Measurements from ENCODE around the gene ITGB2. TPM values are rescaled to one million over a fixed set of nuclear protein-coding genes. Genes with fewer than 3 reads are reported as not detected.
A peak's percentile ranks its signal among the peaks of the same experiment; 100 is the strongest.

The ITGB2 gene
- total RNA-seq, 1 donor from 2014 or later = 468 TPM

- DNase-seq (peak; percentile 90), ATAC-seq (peak; percentile 87 to 89)
- Histone ChIP-seq H3K4me1 (peaks cover 12% of the 10 kb centered on the region), H3K36me3 (peaks cover 28% of the 10 kb centered on the region), H3K4me3 (no peak overlapping the region), H3K9me3 (no peaks in the 10 kb centered on the region), H3K27me3 (ENCODE audit: low read depth) (no peaks in the 10 kb centered on the region), H3K27ac (no peak overlapping the region)
- TF ChIP-seq CTCF (IDR thresholded peaks at IDR 0.05) = peak; percentile 95
- intact Hi-C loops (cut with DNase I) = loop anchor here (10.0 kb wide), 1 partner anchor 185 kb away; no protein-coding TSS in a partner anchor
These were observed 29.1 kb upstream of the ITGB2 start for GRCh38 chr21:44949779-44950198.

DNA sequence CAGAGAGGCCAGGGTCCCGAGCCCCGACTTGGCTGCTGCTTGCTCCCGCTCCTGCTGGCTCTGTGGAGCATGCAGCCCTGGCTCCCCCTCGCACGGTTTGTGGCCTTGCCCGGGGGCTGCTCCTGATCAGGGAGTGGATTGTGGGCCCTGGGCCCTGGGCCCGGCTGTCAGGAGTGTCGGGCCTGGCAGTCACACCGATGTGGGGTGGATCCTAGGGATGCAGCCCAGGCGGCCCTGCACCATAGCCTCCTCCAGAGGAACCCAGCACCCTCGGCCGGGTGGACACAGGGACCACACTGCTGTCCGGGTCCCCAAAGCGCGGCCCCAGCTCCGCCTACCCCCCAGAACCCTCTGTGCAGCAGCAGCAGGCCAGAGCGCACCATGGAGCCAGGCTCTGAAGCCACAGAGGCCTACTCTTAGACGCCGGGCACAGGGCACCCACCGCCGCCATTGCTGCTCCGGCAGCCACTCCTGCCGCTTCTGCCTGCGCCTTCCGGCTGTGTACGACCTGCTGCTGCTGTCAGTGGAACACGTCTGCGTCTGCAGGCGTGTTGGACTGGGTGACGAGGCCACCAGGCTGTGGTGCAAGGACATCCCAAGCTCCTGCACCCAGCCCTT, 28.6 kb upstream of the ITGB2 start:
- ATAC-seq (peak in 1 of 2 donors; percentile 5), DNase-seq (peak; percentile 47)
- TF ChIP-seq CTCF (IDR thresholded peaks at IDR 0.05) = no peak
- H3K27me3 ChIP-seq (ENCODE audit: low read depth) = no peaks in the 10 kb centered on the region
- H3K4me1 ChIP-seq = peaks cover 12% of the 10 kb centered on the region
- H3K9me3 ChIP-seq = no peaks in the 10 kb centered on the region
- no peak overlapping the region for H3K27ac ChIP-seq
- intact Hi-C loops (cut with DNase I) = loop anchor here (10.0 kb wide), 1 partner anchor 186 kb away; no protein-coding TSS in a partner anchor
- H3K36me3 ChIP-seq = peaks cover 33% of the 10 kb centered on the region
- no peak overlapping the region for H3K4me3 ChIP-seq

GRCh38 chr21:44948426-44949120, 27.9 kb upstream of the ITGB2 start:
- intact Hi-C loops (cut with DNase I) = loop anchor here (10.0 kb wide), 1 partner anchor 186 kb away; no protein-coding TSS in a partner anchor
- peaks cover 40% of the 10 kb centered on the region for H3K36me3 ChIP-seq
- H3K9me3 ChIP-seq = no peaks in the 10 kb centered on the region
- H3K27ac ChIP-seq = no peak overlapping the region
- no peak for TF ChIP-seq CTCF (IDR thresholded peaks at IDR 0.05)
- peaks cover 12% of the 10 kb centered on the region for H3K4me1 ChIP-seq
- ATAC-seq (no peak), DNase-seq (peak; percentile 47)
- no peak overlapping the region for H3K4me3 ChIP-seq
- H3K27me3 ChIP-seq (ENCODE audit: low read depth) = no peaks in the 10 kb centered on the region

DNA sequence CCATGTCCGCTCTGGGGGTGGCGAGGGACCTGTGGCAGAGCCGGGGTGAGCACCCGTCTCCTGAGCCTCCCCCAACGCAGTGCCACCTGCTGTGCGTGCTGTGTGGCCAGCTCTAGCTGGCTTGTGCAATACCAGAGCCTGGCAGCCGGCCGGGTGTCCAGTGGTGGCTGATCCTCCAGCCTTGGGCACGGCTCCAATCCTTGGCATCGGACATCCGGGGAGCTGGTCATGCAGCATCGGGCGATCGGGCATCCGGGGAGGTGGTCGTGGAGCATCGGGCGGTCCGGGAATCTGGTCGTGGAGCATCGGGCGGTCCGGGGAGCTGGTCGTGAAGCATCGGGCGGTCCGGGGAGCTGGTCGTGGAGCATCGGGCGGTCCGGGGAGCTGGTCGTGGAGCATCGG, 27.2 kb upstream of the ITGB2 start:
- no peak for ATAC-seq
- intact Hi-C loops (cut with DNase I) = loop anchor here (10.0 kb wide), 1 partner anchor 187 kb away; no protein-coding TSS in a partner anchor
- H3K27me3 ChIP-seq (ENCODE audit: low read depth) = no peaks in the 10 kb centered on the region
- no peak overlapping the region for H3K27ac ChIP-seq
- peaks cover 42% of the 10 kb centered on the region for H3K36me3 ChIP-seq
- H3K4me1 ChIP-seq = peaks cover 12% of the 10 kb centered on the region
- H3K9me3 ChIP-seq = no peaks in the 10 kb centered on the region
- DNase-seq = peak; percentile 48
- no peak overlapping the region for H3K4me3 ChIP-seq
- no peak for TF ChIP-seq CTCF (IDR thresholded peaks at IDR 0.05)

- peaks cover 42% of the 10 kb centered on the region for H3K36me3 ChIP-seq
- peaks cover 12% of the 10 kb centered on the region for H3K4me1 ChIP-seq
- ATAC-seq (no peak), DNase-seq (peak; percentile 41)
- intact Hi-C loops (cut with DNase I) = loop anchor here (10.0 kb wide), 1 partner anchor 187 kb away; no protein-coding TSS in a partner anchor
- H3K4me3 ChIP-seq = no peak overlapping the region
- no peaks in the 10 kb centered on the region for H3K27me3 ChIP-seq (ENCODE audit: low read depth)
- no peak for TF ChIP-seq CTCF (IDR thresholded peaks at IDR 0.05)
- no peak overlapping the region for H3K27ac ChIP-seq
- H3K9me3 ChIP-seq = no peaks in the 10 kb centered on the region
These were observed 26.6 kb upstream of the ITGB2 start for GRCh38 chr21:44947111-44947929.

All from lower lobe of right lung (tissue), 2 donors.